GOT3 (cell line): ENCODE results near the gene PRAMEF7.
"Not testable (repeated sequence)": the region's sequence is repeated elsewhere in the genome, so short reads cannot be mapped to it uniquely, and the experiment has no call there.

Source experiments
- DNase-seq: peaks from one replicate; lab custom pipeline; 2025; ENCODE audit warnings: mixed read lengths; lab: John Stamatoyannopoulos, UW

PRAMEF7 gene

DNA sequence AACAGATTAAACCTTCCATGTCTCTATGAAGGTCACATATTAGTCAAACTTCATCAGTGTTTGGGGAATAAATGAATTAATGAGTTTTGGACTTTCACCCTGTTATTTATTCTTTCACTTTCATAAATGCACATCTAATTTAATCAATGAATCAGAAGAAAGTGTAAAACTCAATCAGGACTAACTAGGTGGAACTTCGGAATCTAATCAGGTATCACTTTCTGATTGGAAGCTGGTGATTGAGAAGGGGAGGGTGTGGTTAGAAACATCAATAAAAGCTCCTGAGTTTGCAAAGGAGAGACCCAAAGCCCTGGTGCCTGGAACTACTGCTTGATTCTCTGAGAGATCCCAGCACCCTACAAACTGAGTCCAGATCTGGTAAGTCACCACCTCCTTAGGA lies at the start of gene PRAMEF7:
PRAMEF7 (plus strand) TSS at position 301 of the 400 bp plus-strand sequence. CDS start 1,083 bp downstream, outside the sequence.
- not testable (repeated sequence) for DNase-seq

- not testable (repeated sequence) for DNase-seq
Measured at GRCh38 chr1:12878453-12878852, 38.0 kb upstream of the PRAMEF7 start.

DNA sequence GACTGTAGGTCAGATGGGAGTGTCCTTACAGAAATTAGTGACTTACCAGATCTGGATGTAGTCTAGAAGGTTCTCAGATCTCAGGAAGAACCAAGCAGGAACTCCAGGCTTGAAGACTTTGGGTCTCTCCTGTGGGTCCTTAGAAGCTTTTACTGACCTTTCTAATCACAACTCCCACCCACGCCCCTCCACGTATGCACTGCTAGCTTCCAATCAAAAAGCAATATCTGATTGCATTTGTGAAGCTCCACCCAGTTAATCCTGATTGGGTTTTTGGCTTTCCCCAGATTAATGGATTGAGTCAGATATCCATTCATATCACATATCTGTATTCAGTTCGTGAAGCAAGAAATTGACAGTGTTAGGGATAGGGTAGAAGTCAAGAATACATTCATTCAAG lies 30.3 kb upstream of the PRAMEF7 start, which contains the start of gene PRAMEF4:
PRAMEF4 (minus strand) TSS at position 101 of the 400 bp plus-strand sequence. CDS start 2,807 bp downstream, outside the sequence.
- DNase-seq, result not testable (repeated sequence)

DNA sequence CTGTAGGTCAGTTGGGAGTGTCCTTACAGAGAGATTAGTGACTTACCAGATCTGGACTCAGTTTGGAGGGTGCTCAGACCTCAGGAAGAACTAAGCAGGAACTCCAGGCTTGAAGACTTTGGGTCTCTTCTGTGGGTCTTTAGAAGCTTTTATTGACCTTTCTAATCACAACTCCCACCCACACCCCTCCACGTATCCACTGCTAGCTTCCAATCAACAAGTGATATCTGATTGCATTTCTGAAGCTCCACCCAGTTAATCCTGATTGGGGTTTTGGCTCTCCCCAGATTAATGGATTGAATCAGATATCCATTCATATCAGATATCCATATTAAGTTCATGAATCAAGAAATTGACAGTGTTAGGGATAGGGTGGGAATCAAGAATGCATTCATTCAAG lies 18.2 kb upstream of the PRAMEF7 start, which contains the start of gene PRAMEF10:
PRAMEF10 (minus strand) TSS at position 101 of the 400 bp plus-strand sequence. CDS start 2,423 bp downstream, outside the sequence.
- DNase-seq, result not testable (repeated sequence)

GRCh38 chr1:12899186-12899585 lies 17.2 kb upstream of the PRAMEF7 start:
- DNase-seq, result not testable (repeated sequence)

- DNase-seq, result not testable (repeated sequence)
Measured at GRCh38 chr1:12903793-12904572, 12.4 kb upstream of the PRAMEF7 start.

GRCh38 chr1:12921749-12922148 lies 5.3 kb downstream of the PRAMEF7 start:
- DNase-seq, result not testable (repeated sequence)

DNA sequence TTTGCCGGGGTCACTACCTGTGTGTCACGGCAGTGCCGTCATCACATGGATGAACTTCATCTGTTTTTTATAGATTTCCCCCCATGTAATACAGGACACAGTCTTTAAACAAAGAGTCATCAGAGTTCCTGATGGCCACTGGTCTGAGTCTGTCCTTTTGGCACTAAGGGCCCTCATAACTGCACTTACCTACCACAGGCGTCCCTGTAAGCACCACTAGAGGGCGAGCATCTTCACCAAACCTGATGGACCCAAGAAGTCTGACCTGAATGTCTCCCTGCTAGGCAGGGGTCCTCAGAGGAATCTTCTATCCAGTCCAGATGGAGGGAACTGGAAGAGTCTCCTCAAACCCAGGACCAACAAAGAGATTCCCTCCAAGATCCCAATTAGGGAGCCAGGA lies 8.0 kb downstream of the PRAMEF7 start:
- not testable (repeated sequence) for DNase-seq

DNA sequence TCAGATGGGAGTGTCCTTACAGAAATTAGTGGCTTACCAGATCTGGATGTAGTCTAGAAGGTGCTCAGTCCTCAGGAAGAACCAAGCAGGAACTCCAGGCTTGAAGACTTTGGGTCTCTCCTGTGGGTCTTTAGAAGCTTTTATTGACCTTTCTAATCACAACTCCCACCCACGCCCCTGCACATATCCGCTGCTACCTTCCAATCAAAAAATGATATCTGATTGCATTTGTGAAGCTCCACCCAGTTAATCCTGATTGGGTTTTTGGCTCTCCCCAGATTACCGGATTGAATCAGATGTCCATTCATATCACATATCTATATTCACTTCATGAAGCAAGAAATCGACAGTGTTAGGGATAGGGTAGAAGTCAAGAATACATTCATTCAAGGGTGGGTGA lies 31.1 kb downstream of the PRAMEF7 start, which contains the start of gene PRAMEF6:
PRAMEF6 (minus strand) TSS at position 101 of the 400 bp plus-strand sequence. CDS start 5,062 bp downstream, outside the sequence.
- DNase-seq, result not testable (repeated sequence)
